ENCODE results near the gene INPP5A.

Gene INPP5A

GRCh38 chr10:132587175-132587574 is 49.6 kb downstream of the INPP5A start:
- no peaks in the 10 kb centered on the region for H3K9me2 ChIP-seq (replicated peaks; ENCODE audit: control insufficient read depth, low read length)
- no peak overlapping the region for H3K4me2 ChIP-seq (ENCODE audit: low read length)
- no peaks in the 10 kb centered on the region for H3K9me3 ChIP-seq (ENCODE audit: control insufficient read depth, insufficient read depth, low read length)
- no peaks in the 10 kb centered on the region for H4K20me1 ChIP-seq (ENCODE audit: control insufficient read depth, insufficient read depth, low read depth, low read length)
- H3K4me3 ChIP-seq (ENCODE audit: low read length) = no peak overlapping the region
- no peaks in the 10 kb centered on the region for H3F3A ChIP-seq (ENCODE audit: control insufficient read depth, insufficient read depth)
- no peaks in the 10 kb centered on the region for H3K27me3 ChIP-seq (ENCODE audit: control insufficient read depth, low read length)
- H3K79me2 ChIP-seq (ENCODE audit: control insufficient read depth, low read length) = peaks cover 14% of the 10 kb centered on the region
- TF ChIP-seq EZH2phosphoT487 (IDR thresholded peaks at IDR 0.05; ENCODE audit: borderline replicate concordance, low read length) (no peak), CTCF (IDR thresholded peaks at IDR 0.05; ENCODE audit: low read depth, low read length, poor library complexity, severe bottlenecking) (no peak)
- H3K27ac ChIP-seq (ENCODE audit: low read depth, low read length) = no peak overlapping the region
- H3K4me1 ChIP-seq (ENCODE audit: control insufficient read depth, low read length) = peaks cover 21% of the 10 kb centered on the region
- H3K36me3 ChIP-seq (ENCODE audit: control insufficient read depth, low read length) = no peaks in the 10 kb centered on the region

DNA sequence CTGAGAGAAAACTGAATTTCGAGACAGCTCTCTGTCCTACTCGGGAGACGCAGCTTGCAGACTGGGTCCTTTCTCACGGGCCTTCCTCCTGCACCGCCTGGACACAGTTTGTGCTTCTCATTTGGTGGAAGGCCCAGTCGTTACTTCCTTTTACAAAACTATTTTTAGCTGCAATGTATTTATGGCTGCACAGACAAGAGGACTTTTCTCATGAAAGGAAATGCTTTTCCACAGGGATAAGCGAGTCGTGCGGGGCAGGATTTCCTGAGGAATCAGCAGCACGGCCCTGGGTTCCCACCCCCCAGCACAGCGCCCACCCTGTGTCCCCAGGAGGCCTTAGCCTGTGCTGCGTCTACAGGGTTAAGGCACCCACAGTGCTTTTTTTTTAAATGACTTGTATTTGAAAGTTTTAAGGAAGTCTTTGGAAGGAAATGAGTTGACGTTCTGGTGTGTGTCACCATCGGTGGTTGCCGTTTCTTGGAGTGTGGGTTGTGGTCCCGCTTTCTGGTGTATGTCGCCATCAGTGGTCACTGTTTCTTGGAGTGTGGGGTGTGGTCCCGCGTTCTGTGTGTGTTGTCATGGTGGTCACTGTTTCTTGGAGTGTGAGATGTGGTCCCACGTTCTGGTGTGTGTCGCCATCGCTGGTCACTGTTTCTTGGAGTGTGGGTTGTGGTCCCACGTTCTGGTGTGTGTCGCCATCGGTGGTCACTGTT is 50.9 kb downstream of the INPP5A start:
- TF ChIP-seq CTCF (IDR thresholded peaks at IDR 0.05; ENCODE audit: low read depth, low read length, poor library complexity, severe bottlenecking) (no peak), EZH2phosphoT487 (IDR thresholded peaks at IDR 0.05; ENCODE audit: borderline replicate concordance, low read length) (no peak)
- Histone ChIP-seq H3K9me3 (ENCODE audit: control insufficient read depth, insufficient read depth, low read length) (no peaks in the 10 kb centered on the region), H3K79me2 (ENCODE audit: control insufficient read depth, low read length) (peaks cover 14% of the 10 kb centered on the region), H3K9me2 (replicated peaks; ENCODE audit: control insufficient read depth, low read length) (no peaks in the 10 kb centered on the region), H3K4me1 (ENCODE audit: control insufficient read depth, low read length) (peaks cover 32% of the 10 kb centered on the region), H3K4me2 (ENCODE audit: low read length) (peak overlapping the region; percentile 51), H3F3A (ENCODE audit: control insufficient read depth, insufficient read depth) (no peaks in the 10 kb centered on the region), H3K27me3 (ENCODE audit: control insufficient read depth, low read length) (no peaks in the 10 kb centered on the region), H3K36me3 (ENCODE audit: control insufficient read depth, low read length) (no peaks in the 10 kb centered on the region), H3K4me3 (ENCODE audit: low read length) (peak overlapping the region; percentile 34), H3K27ac (ENCODE audit: low read depth, low read length) (peak overlapping the region; percentile 24), H4K20me1 (ENCODE audit: control insufficient read depth, insufficient read depth, low read depth, low read length) (no peaks in the 10 kb centered on the region)

DNA sequence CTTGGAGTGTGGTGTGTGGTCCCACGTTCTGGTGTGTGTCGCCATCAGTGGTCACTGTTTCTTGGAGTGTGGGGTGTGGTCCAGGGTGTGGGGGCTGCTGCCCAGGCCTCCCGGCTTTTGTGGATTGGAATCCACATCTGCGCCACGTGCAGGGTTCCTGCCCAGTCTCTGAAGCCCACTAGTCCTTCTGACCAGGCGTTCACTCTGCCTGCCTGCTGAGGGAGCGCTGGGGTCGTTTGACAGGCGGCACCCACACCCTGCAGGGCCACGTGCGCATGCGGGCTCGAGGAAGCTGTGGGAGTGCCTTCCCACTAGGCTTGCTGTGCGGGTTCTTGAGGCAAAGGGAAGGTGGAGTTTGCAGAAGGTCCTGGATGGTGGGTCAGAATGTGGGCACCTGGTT is 51.4 kb downstream of the INPP5A start:
- peaks cover 38% of the 10 kb centered on the region for H3K4me1 ChIP-seq (ENCODE audit: control insufficient read depth, low read length)
- H3K79me2 ChIP-seq (ENCODE audit: control insufficient read depth, low read length) = peaks cover 19% of the 10 kb centered on the region
- no peaks in the 10 kb centered on the region for H4K20me1 ChIP-seq (ENCODE audit: control insufficient read depth, insufficient read depth, low read depth, low read length)
- no peaks in the 10 kb centered on the region for H3K36me3 ChIP-seq (ENCODE audit: control insufficient read depth, low read length)
- TF ChIP-seq EZH2phosphoT487 (IDR thresholded peaks at IDR 0.05; ENCODE audit: borderline replicate concordance, low read length) (no peak), CTCF (IDR thresholded peaks at IDR 0.05; ENCODE audit: low read depth, low read length, poor library complexity, severe bottlenecking) (no peak)
- H3F3A ChIP-seq (ENCODE audit: control insufficient read depth, insufficient read depth) = no peaks in the 10 kb centered on the region
- no peaks in the 10 kb centered on the region for H3K9me2 ChIP-seq (replicated peaks; ENCODE audit: control insufficient read depth, low read length)
- peak overlapping the region; percentile 34; the same call in 1 of the 2 replicates for H3K4me3 ChIP-seq (ENCODE audit: low read length)
- no peaks in the 10 kb centered on the region for H3K9me3 ChIP-seq (ENCODE audit: control insufficient read depth, insufficient read depth, low read length)
- no peaks in the 10 kb centered on the region for H3K27me3 ChIP-seq (ENCODE audit: control insufficient read depth, low read length)
- H3K27ac ChIP-seq (ENCODE audit: low read depth, low read length) = no peak overlapping the region
- peak overlapping the region; percentile 51; the same call in 1 of the 2 replicates for H3K4me2 ChIP-seq (ENCODE audit: low read length)

All from DOHH2 (cell line).